Astrocyte of the spinal cord (primary cell): ENCODE data around the gene GTF3C5.
"Not testable (repeated sequence)": the region's sequence is repeated elsewhere in the genome, so short reads cannot be mapped to it uniquely, and the experiment has no call there.

ENCODE experiments used
- DNase-seq: peaks from one replicate; pipeline ENCODE4 v3.0.0; 2011; ENCODE audit warnings: low read depth, low spot score
- H3K4me3 ChIP-seq: 2 replicates; pipeline ENCODE4 v1.5.1; 2011; ENCODE audit warnings: low read depth, mild to moderate bottlenecking, low read length, moderate library complexity
- CTCF ChIP-seq: IDR thresholded peaks from 2 replicates; pipeline ENCODE4 v1.5.1; 2012; ENCODE audit warnings: low read depth, mild to moderate bottlenecking, low read length, inconsistent platforms
- in situ Hi-C: cut with HindIII; loops from 2 replicates; pipeline ENCODE4 v1.10.0; 2017; ENCODE audit warnings: low sequenced_read_pairs

Gene GTF3C5

GRCh38 chr9:133065070-133065388 is 34.2 kb downstream of the GTF3C5 start:
- no peak overlapping the region for H3K4me3 ChIP-seq
- in situ Hi-C loops = no loop called here
- no peak for TF ChIP-seq CTCF
- DNase-seq = no peak

- no peak overlapping the region for H3K4me3 ChIP-seq
- in situ Hi-C loops = no loop called here
- TF ChIP-seq CTCF = no peak
- no peak for DNase-seq
These were observed 35.6 kb downstream of the GTF3C5 start for GRCh38 chr9:133066181-133066983.

GRCh38 chr9:133067006-133067405 is 36.2 kb downstream of the GTF3C5 start:
- in situ Hi-C loops = no loop called here
- no peak for TF ChIP-seq CTCF
- no peak for DNase-seq
- no peak overlapping the region for H3K4me3 ChIP-seq

GRCh38 chr9:133067813-133068212 is 37.0 kb downstream of the GTF3C5 start:
- H3K4me3 ChIP-seq = no peak overlapping the region
- in situ Hi-C loops = no loop called here
- no peak for DNase-seq
- no peak for TF ChIP-seq CTCF

- H3K4me3 ChIP-seq, DNase-seq, in situ Hi-C loops: not testable (repeated sequence)
These were observed 37.6 kb downstream of the GTF3C5 start for GRCh38 chr9:133068431-133068830.

- in situ Hi-C loops, DNase-seq, H3K4me3 ChIP-seq: not testable (repeated sequence)
These were observed 39.7 kb downstream of the GTF3C5 start for GRCh38 chr9:133070500-133070961.

GRCh38 chr9:133070985-133071384 is 40.2 kb downstream of the GTF3C5 start:
- in situ Hi-C loops, H3K4me3 ChIP-seq, DNase-seq: not testable (repeated sequence)

- DNase-seq = no peak
- in situ Hi-C loops = no loop called here
- TF ChIP-seq CTCF = no peak
- no peak overlapping the region for H3K4me3 ChIP-seq
These were observed 40.8 kb downstream of the GTF3C5 start for GRCh38 chr9:133071484-133072150.

- H3K4me3 ChIP-seq, in situ Hi-C loops, DNase-seq: not testable (repeated sequence)
These were observed 41.4 kb downstream of the GTF3C5 start for GRCh38 chr9:133072210-133072609.
